LNCAP (cell line): ENCODE data around the gene MAX.

Experiments used
- TF ChIP-seq, protein P1 (sequence below): fragments of 450-650 bp; IDR thresholded peaks from 2 replicates; pipeline ENCODE4 v1.5.1; 2017; ENCODE audit warnings: mild to moderate bottlenecking

The MAX gene

GRCh38 chr14:65115615-65116014 lies 13.3 kb upstream of the MAX start:
- TF ChIP-seq, protein P1, sequence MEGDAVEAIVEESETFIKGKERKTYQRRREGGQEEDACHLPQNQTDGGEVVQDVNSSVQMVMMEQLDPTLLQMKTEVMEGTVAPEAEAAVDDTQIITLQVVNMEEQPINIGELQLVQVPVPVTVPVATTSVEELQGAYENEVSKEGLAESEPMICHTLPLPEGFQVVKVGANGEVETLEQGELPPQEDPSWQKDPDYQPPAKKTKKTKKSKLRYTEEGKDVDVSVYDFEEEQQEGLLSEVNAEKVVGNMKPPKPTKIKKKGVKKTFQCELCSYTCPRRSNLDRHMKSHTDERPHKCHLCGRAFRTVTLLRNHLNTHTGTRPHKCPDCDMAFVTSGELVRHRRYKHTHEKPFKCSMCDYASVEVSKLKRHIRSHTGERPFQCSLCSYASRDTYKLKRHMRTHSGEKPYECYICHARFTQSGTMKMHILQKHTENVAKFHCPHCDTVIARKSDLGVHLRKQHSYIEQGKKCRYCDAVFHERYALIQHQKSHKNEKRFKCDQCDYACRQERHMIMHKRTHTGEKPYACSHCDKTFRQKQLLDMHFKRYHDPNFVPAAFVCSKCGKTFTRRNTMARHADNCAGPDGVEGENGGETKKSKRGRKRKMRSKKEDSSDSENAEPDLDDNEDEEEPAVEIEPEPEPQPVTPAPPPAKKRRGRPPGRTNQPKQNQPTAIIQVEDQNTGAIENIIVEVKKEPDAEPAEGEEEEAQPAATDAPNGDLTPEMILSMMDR = no peak

DNA sequence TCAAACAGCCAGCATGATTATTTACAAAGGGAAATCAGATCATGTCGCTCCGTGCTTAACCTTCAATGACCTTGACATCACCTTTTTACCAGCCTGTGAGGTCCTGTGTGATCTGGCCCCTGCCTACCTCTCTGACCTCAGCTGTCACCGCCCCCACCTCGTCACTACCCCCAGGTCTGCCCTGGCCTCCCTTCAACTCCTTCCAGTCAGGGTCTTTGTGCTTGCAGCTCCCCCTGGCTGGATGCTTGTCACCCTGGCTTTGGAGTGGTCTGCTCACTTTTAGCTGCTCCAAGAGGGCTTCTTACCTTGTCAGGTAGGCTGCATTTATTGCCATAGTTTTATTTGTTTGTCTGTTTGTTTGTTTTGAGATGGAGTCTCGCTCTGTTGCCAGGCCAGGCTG lies 8.2 kb upstream of the MAX start:
- TF ChIP-seq, protein P1 = no peak

DNA sequence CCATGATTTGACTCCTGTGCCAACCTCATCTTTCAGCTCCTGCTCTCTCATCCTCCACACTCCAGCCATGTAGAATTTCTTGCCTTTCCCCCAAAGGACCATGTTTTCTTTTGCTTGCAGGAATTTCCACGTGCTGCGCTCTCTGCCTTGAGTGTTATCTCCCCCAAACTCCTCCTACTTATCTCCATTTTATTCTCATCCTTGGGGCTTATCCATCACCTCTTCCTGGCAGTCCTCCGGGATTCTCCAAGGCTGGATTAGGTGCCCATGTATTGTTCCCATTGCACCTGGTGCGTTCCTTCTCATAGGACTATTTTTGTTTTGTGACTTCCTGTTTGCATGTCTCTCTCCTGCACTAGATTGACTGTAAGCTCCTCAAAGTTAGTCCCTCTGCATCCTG lies 7.0 kb upstream of the MAX start:
- TF ChIP-seq, protein P1 = no peak

DNA sequence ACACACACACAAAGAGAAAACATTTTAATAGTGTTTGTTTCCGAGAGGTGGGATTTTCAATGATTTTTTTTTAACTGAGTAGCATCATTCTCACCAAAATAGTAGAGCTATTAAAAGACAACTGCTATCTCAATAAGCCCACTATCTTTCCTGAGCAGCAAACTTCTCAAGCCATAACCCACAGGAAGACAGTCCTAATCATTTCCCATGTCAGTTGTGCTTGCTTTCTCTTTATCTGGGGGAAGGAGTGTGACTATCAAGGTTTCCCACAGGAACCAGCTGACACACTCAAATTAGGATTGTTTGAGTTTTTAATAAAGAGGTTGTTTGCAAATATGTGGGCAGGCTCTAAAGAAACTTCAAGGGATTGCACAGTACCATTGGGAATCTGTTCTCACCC lies 4.9 kb upstream of the MAX start:
- TF ChIP-seq, protein P1 = no peak

GRCh38 chr14:65106736-65107135 lies 4.4 kb upstream of the MAX start:
- TF ChIP-seq, protein P1 = no peak

- TF ChIP-seq, protein P1 = no peak
Observed at GRCh38 chr14:65106316-65106715, 4.0 kb upstream of the MAX start.

GRCh38 chr14:65104791-65105190 lies 2.5 kb upstream of the MAX start:
- TF ChIP-seq, protein P1 = no peak

DNA sequence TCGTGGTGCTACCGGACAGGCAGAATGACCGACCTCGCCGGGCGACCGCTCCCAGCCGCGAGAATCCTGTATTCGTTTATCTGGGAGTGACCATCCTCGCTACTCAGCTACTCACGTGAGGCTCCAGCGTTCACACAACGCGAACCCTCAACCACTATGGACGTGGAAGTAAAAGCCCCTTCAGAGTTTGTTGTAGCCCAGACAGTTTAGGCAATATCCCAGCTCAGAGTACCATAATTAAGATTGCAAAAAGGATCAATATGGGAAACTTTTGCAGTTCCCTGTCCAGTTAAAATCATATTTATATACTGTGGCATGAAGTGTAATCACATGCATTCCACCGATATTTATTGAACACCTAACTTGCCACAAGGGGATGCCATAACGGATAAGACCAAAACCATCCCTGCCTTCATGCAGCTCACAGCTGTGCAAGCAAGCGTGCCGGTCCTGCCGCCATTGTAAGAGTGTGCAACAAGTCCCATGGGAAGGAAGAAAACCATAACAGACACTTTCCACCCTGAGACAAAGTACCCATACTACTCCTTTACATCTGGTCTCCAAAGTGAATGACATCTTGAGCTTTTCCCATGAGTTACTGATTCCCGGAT lies 938 bp upstream of the MAX start:
- TF ChIP-seq, protein P1 = peak; percentile 40; the same call in 1 of the 2 replicates
